ENCODE data around the gene FOXB2.

FOXB2 gene

GRCh38 chr9:76988941-76989340 lies 30.5 kb upstream of the FOXB2 start:
- POLR2A ChIA-PET, result no interaction called here
- CTCF ChIA-PET, result interaction anchor here (1.0 to 3.9 kb wide), 3 partner anchors 8 to 179 kb away, joined by 3 to 27 read pairs (median 3); no protein-coding TSS in a partner anchor
- no peak for DNase-seq (ENCODE audit: extremely low spot score)
- TF ChIP-seq CTCF (IDR thresholded peaks at IDR 0.05; ENCODE audit: control extremely low read depth, extremely low read depth, low read depth, missing control alignments), result no peak

DNA sequence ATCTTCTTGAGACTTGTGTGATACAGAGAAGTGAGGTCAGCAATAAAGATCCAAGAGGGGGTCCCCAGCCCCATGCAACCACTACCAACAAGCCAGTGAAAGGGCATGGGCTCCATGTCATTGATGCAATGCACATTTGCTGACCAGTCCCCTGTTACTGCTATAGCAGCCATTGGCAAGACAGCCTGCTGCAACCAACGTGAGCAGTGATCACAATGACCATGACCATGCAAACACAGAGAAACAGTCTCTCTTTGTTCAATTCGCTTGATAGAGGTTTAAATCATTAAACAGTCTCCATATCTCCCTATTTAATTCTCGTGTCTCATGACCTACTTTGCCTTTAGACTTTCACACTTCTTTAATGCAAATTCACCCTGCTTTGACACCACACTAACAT lies 30.0 kb upstream of the FOXB2 start:
- no peak for DNase-seq (ENCODE audit: extremely low spot score)
- CTCF ChIA-PET, result interaction anchor here (1.0 to 3.9 kb wide), 2 partner anchors 11 to 179 kb away, joined by 3 to 27 read pairs; no protein-coding TSS in a partner anchor
- POLR2A ChIA-PET, result no interaction called here
- TF ChIP-seq CTCF (IDR thresholded peaks at IDR 0.05; ENCODE audit: control extremely low read depth, extremely low read depth, low read depth, missing control alignments), result no peak

DNA sequence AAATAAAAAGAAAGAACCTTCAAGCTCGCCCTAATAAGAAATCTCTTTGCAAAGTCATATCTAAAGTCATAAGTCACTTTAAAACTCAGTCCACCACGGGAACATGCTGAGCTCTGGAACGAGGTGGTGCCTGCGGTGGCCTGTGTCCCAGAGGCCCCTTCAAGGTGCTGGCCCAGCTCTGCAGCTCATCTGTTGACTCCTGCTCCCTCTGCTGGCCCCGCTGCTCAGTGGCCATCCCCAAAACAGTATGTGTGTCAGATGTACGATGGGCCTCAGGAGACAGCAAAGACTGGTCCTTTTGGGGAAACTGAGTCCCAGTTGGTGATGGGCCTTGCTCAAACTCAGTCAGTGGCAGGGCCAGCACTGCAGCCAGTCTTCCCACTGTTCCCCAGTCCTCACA lies 22.8 kb upstream of the FOXB2 start:
- ChIA-PET CTCF (interaction anchor here (0.9 to 5.8 kb wide), 5 partner anchors 8 to 187 kb away, joined by 3 to 63 read pairs (median 3); no protein-coding TSS in a partner anchor), POLR2A (no interaction called here)
- peak; percentile 43 for DNase-seq (ENCODE audit: extremely low spot score)
- peak; percentile 60 for TF ChIP-seq CTCF (IDR thresholded peaks at IDR 0.05; ENCODE audit: control extremely low read depth, extremely low read depth, low read depth, missing control alignments)

- CTCF ChIA-PET, result interaction anchor here (1.4 to 1.9 kb wide), 2 partner anchors 12 to 334 kb away, joined by 3 to 6 read pairs; no protein-coding TSS in a partner anchor
Observed at GRCh38 chr9:76999261-76999660, 20.2 kb upstream of the FOXB2 start.

GRCh38 chr9:77000330-77000729 lies 19.1 kb upstream of the FOXB2 start:
- no peak for DNase-seq (ENCODE audit: extremely low spot score)
- CTCF ChIA-PET, result interaction anchor here (1.4 to 1.9 kb wide), 2 partner anchors 13 to 190 kb away, joined by 4 to 6 read pairs; no protein-coding TSS in a partner anchor
- POLR2A ChIA-PET, result no interaction called here
- no peak for TF ChIP-seq CTCF (IDR thresholded peaks at IDR 0.05; ENCODE audit: control extremely low read depth, extremely low read depth, low read depth, missing control alignments)

More at GRCh38 chr9:76999261-76999660, 20.2 kb upstream of the FOXB2 start:
- no peak for TF ChIP-seq CTCF (IDR thresholded peaks at IDR 0.05; ENCODE audit: control extremely low read depth, extremely low read depth, low read depth, missing control alignments)
- POLR2A ChIA-PET, result no interaction called here
- DNase-seq (ENCODE audit: extremely low spot score), result no peak

- POLR2A ChIA-PET, result no interaction called here
- TF ChIP-seq CTCF (IDR thresholded peaks at IDR 0.05; ENCODE audit: control extremely low read depth, extremely low read depth, low read depth, missing control alignments), result no peak
- CTCF ChIA-PET, result interaction anchor here (1.2 to 1.8 kb wide), 2 partner anchors 16 to 193 kb away, joined by 3 to 5 read pairs; no protein-coding TSS in a partner anchor
- DNase-seq (ENCODE audit: extremely low spot score), result no peak
Observed at GRCh38 chr9:77003366-77003765, 16.1 kb upstream of the FOXB2 start.

Data from GM10248 (cell line).